H9 (cell line): Measurements from ENCODE around the gene CACNB2. TPM values are rescaled to one million over a fixed set of nuclear protein-coding genes. Genes with fewer than 3 reads are reported as not detected.

Experiments used
- DNase-seq: peaks from one replicate; pipeline ENCODE4 v3.0.0-alpha.2; 2017
- H2AFZ ChIP-seq: one replicate; pipeline ENCODE4 v1.6.1; 2013; ENCODE audit warnings: mild to moderate bottlenecking, low read length, control low read depth, moderate library complexity
- H2AK5ac ChIP-seq: 2 replicates; pipeline ENCODE4 v1.6.1; 2013; ENCODE audit warnings: low read length, control low read depth, mixed read lengths; ENCODE audit not compliant: insufficient read length
- H2BK120ac ChIP-seq: one replicate; pipeline ENCODE4 v1.6.1; 2013; ENCODE audit warnings: low read depth, mild to moderate bottlenecking, low read length, control low read depth, inconsistent platforms; ENCODE audit not compliant: poor library complexity, severe bottlenecking
- H2BK12ac ChIP-seq: 2 replicates; pipeline ENCODE4 v1.6.1; 2013; ENCODE audit warnings: low read length, control low read depth, mixed read lengths, low read depth; ENCODE audit not compliant: insufficient read length
- H2BK15ac ChIP-seq: 2 replicates; pipeline ENCODE4 v1.6.1; 2013; ENCODE audit warnings: low read depth, low read length, control low read depth
- H2BK20ac ChIP-seq: one replicate; pipeline ENCODE4 v1.6.1; 2013; ENCODE audit warnings: low read depth, mild to moderate bottlenecking, low read length, control low read depth, inconsistent platforms; ENCODE audit not compliant: poor library complexity, severe bottlenecking
- H2BK5ac ChIP-seq: 2 replicates; pipeline ENCODE4 v1.6.1; 2013; ENCODE audit warnings: low read length, control low read depth, mixed read lengths; ENCODE audit not compliant: insufficient read length
- H3K14ac ChIP-seq: 2 replicates; pipeline ENCODE4 v1.6.1; 2013; ENCODE audit warnings: low read length, control low read depth; ENCODE audit not compliant: insufficient read depth
- H3K18ac ChIP-seq: 2 replicates; pipeline ENCODE4 v1.6.1; 2013; ENCODE audit warnings: low read depth, mild to moderate bottlenecking, mixed read lengths, low read length, control low read depth; ENCODE audit not compliant: insufficient read length
- H3K23ac ChIP-seq: 2 replicates; pipeline ENCODE4 v1.6.1; 2013; ENCODE audit warnings: low read length, control low read depth, mixed read lengths, low read depth; ENCODE audit not compliant: insufficient read length
- H3K23me2 ChIP-seq: 2 replicates; pipeline ENCODE4 v1.6.1; 2013; ENCODE audit warnings: low read depth, mild to moderate bottlenecking, mixed read lengths, low read length, control low read depth; ENCODE audit not compliant: insufficient read length, poor library complexity, severe bottlenecking
- H3K27ac ChIP-seq: 2 replicates; pipeline ENCODE4 v1.5.1; 2013; ENCODE audit warnings: low read length, control low read depth, mixed read lengths, low read depth; ENCODE audit not compliant: insufficient read length
- H3K27me3 ChIP-seq: 2 replicates; pipeline ENCODE4 v1.6.1; 2013; ENCODE audit warnings: low read length, control low read depth, inconsistent platforms; ENCODE audit not compliant: insufficient read depth
- H3K4ac ChIP-seq: 2 replicates; pipeline ENCODE4 v1.6.1; 2013; ENCODE audit warnings: low read depth, mild to moderate bottlenecking, control low read depth, inconsistent platforms, low read length, moderate library complexity
- H3K4me1 ChIP-seq: 2 replicates; pipeline ENCODE4 v1.6.1; 2013; ENCODE audit warnings: low read length, control low read depth, inconsistent platforms; ENCODE audit not compliant: insufficient read depth
- H3K4me2 ChIP-seq: 2 replicates; pipeline ENCODE4 v1.6.1; 2013; ENCODE audit warnings: low read length, control low read depth, mixed read lengths; ENCODE audit not compliant: insufficient read length, insufficient read depth
- H3K56ac ChIP-seq: 2 replicates; pipeline ENCODE4 v1.6.1; 2013; ENCODE audit warnings: low read depth, mild to moderate bottlenecking, mixed read lengths, low read length, control low read depth; ENCODE audit not compliant: insufficient read length
- H3K79me1 ChIP-seq: 2 replicates; pipeline ENCODE4 v1.6.1; 2013; ENCODE audit warnings: low read depth, mild to moderate bottlenecking, moderate library complexity, low read length, control low read depth, inconsistent platforms; ENCODE audit not compliant: insufficient read depth, poor library complexity, severe bottlenecking
- H3K79me2 ChIP-seq: 2 replicates; pipeline ENCODE4 v1.6.1; 2013; ENCODE audit warnings: low read length, control low read depth, inconsistent platforms; ENCODE audit not compliant: insufficient read depth
- H3K9ac ChIP-seq: 2 replicates; pipeline ENCODE4 v1.6.1; 2013; ENCODE audit warnings: low read length, control low read depth, mixed read lengths; ENCODE audit not compliant: insufficient read length; ENCODE audit errors: extremely low read depth
- H3K9me3 ChIP-seq: one replicate; pipeline ENCODE4 v1.6.1; 2013; ENCODE audit warnings: low read depth, low read length, inconsistent platforms; ENCODE audit not compliant: control insufficient read depth
- H3T11ph ChIP-seq: one replicate; pipeline ENCODE4 v1.6.1; 2013; ENCODE audit warnings: mild to moderate bottlenecking, low read length, control low read depth, inconsistent platforms
- H4K20me1 ChIP-seq: one replicate; pipeline ENCODE4 v1.6.1; 2013; ENCODE audit not compliant: control insufficient read depth, insufficient read length, insufficient read depth
- H4K5ac ChIP-seq: 2 replicates; pipeline ENCODE4 v1.6.1; 2013; ENCODE audit warnings: low read depth, mild to moderate bottlenecking, mixed read lengths, low read length, control low read depth; ENCODE audit not compliant: insufficient read length
- H4K8ac ChIP-seq: replicated peaks from 2 replicates; pipeline ENCODE4 v1.6.1; 2013; ENCODE audit warnings: low read length, control low read depth, mixed read lengths, low read depth; ENCODE audit not compliant: insufficient read length
- H4K91ac ChIP-seq: 2 replicates; pipeline ENCODE4 v1.6.1; 2013; ENCODE audit warnings: low read depth, mild to moderate bottlenecking, moderate library complexity, mixed read lengths, low read length, control low read depth; ENCODE audit not compliant: insufficient read length
- H3K27ac Mint-ChIP-seq, 3 experiments: 2 replicates in 2 of 3; 3 replicates in 1 of 3; pipeline ENCODE4 v1.8.0; 2020 to 2021; ENCODE audit warnings: mixed read lengths in 3 of 3, mild to moderate bottlenecking in 1 of 3, moderate library complexity in 1 of 3
- H3K27me3 Mint-ChIP-seq: 2 replicates; pipeline ENCODE4 v1.8.0; 2021; ENCODE audit warnings: low read depth, mild to moderate bottlenecking, moderate library complexity, mixed read lengths
- H3K36me3 Mint-ChIP-seq, 3 experiments: 2 replicates in 2 of 3; 3 replicates in 1 of 3; pipeline ENCODE4 v1.8.0; 2020 to 2021; ENCODE audit warnings: low read depth in 3 of 3, mixed read lengths in 3 of 3; ENCODE audit not compliant: insufficient read depth in 1 of 3
- H3K4me1 Mint-ChIP-seq, 2 experiments: 2 replicates each; pipeline ENCODE4 v1.8.0; 2020; ENCODE audit warnings: mixed read lengths in 2 of 2
- H3K4me3 Mint-ChIP-seq, 2 experiments: 2 replicates in 1 of 2; 3 replicates in 1 of 2; pipeline ENCODE4 v1.8.0; 2020 to 2021; ENCODE audit warnings: mild to moderate bottlenecking in 2 of 2, mixed read lengths in 2 of 2, moderate library complexity in 1 of 2
- H3K9me3 Mint-ChIP-seq, 2 experiments: 2 replicates in 1 of 2; 3 replicates in 1 of 2; pipeline ENCODE4 v1.8.0; 2020; ENCODE audit warnings: mild to moderate bottlenecking in 2 of 2, mixed read lengths in 2 of 2, moderate library complexity in 1 of 2
- WGBS: extraction: QIAGEN DNeasy Blood & Tissue Kit; methylation state at CpG from one replicate; pipeline ENCODE4 v1.1.7; 2013; ENCODE audit warnings: missing lambda C conversion rate, low lambda C conversion rate, mixed read lengths; ENCODE audit not compliant: insufficient read length; ENCODE audit errors: extremely low coverage; 5-methylcytosine and 5-hydroxymethylcytosine counted together
- total RNA-seq: library from RNA; stranded (reverse); gene quantifications from 2 replicates; pipeline ENCODE4 v1.2.1, GENCODE V29; 2021
- TF ChIP-seq, protein P1 (sequence below): fragments of 200-600 bp; sonication (generic); conservative IDR thresholded peaks from 3 replicates; pipeline ENCODE4 v1.8.0; 2021; ENCODE audit warnings: antibody characterized with exemption, mild to moderate bottlenecking

Gene CACNB2
- total RNA-seq, 1 experiment from 2014 or later = 2.6 TPM

DNA sequence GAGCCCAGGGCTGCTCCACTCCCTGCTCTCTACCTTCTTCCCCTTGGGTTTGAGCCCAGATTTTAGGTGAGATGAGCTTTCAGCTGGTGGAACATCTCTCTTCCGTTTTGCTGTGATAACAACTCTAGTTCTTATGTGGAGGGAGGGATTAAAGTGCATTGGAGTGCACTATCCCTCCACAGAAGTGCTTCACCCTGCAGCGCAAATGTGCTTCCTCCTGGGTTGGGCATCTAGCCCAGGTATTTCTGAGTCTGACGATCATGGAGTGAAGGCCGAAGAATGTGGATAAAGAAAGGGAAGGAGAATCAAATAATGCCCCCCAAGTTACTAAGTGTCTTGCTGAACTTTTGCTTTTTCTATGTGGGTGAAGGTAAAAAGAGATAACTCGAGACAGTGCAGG lies 157.4 kb downstream of the CACNB2 start:
- H3K4me2 ChIP-seq = no peak overlapping the region
- no CpG with 5 or more reads among the region's 5 CpGs for WGBS
- no peaks in the 10 kb centered on the region for H3K9me3 Mint-ChIP-seq
- TF ChIP-seq, protein P1, sequence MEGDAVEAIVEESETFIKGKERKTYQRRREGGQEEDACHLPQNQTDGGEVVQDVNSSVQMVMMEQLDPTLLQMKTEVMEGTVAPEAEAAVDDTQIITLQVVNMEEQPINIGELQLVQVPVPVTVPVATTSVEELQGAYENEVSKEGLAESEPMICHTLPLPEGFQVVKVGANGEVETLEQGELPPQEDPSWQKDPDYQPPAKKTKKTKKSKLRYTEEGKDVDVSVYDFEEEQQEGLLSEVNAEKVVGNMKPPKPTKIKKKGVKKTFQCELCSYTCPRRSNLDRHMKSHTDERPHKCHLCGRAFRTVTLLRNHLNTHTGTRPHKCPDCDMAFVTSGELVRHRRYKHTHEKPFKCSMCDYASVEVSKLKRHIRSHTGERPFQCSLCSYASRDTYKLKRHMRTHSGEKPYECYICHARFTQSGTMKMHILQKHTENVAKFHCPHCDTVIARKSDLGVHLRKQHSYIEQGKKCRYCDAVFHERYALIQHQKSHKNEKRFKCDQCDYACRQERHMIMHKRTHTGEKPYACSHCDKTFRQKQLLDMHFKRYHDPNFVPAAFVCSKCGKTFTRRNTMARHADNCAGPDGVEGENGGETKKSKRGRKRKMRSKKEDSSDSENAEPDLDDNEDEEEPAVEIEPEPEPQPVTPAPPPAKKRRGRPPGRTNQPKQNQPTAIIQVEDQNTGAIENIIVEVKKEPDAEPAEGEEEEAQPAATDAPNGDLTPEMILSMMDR = no peak
- no peak overlapping the region for H3K27ac ChIP-seq
- H2BK12ac ChIP-seq = no peak overlapping the region
- H4K91ac ChIP-seq = no peak overlapping the region
- peaks cover 8% of the 10 kb centered on the region in 2 experiments for H3K4me1 Mint-ChIP-seq
- no peak for DNase-seq
- no peak overlapping the region for H2BK5ac ChIP-seq
- H3K4me3 Mint-ChIP-seq = no peak overlapping the region
- no peak overlapping the region for H3K23ac ChIP-seq
- no peak overlapping the region for H3T11ph ChIP-seq
- no peaks in the 10 kb centered on the region for H3K79me1 ChIP-seq
- H4K20me1 ChIP-seq = no peaks in the 10 kb centered on the region
- no peaks in the 10 kb centered on the region for H3K79me2 ChIP-seq
- no peak overlapping the region for H2BK20ac ChIP-seq
- no peak overlapping the region for H2BK15ac ChIP-seq
- H3K9me3 ChIP-seq = no peaks in the 10 kb centered on the region
- no peak overlapping the region for H2AFZ ChIP-seq
- H3K4me1 ChIP-seq = no peaks in the 10 kb centered on the region
- no peak overlapping the region for H3K4ac ChIP-seq
- no peak overlapping the region for H3K9ac ChIP-seq
- no peak overlapping the region for H4K8ac ChIP-seq
- no peak overlapping the region; a peak in 1 of 7 replicates for H3K27ac Mint-ChIP-seq
- no peak overlapping the region for H3K18ac ChIP-seq
- H3K27me3 Mint-ChIP-seq = no peaks in the 10 kb centered on the region
- H3K27me3 ChIP-seq = no peaks in the 10 kb centered on the region
- no peak overlapping the region for H2BK120ac ChIP-seq
- no peak overlapping the region for H4K5ac ChIP-seq
- no peak overlapping the region for H2AK5ac ChIP-seq
- H3K14ac ChIP-seq = no peak overlapping the region
- no peak overlapping the region for H3K56ac ChIP-seq
- no peaks in the 10 kb centered on the region for H3K36me3 Mint-ChIP-seq
- H3K23me2 ChIP-seq = no peaks in the 10 kb centered on the region
